ENCODE measurements around the gene SIPA1L3. TPM values are rescaled to one million over a fixed set of nuclear protein-coding genes. Genes with fewer than 3 reads are reported as not detected.

The SIPA1L3 gene
- total and polyA plus RNA-seq, 2 of the 13 experiments (the other 11 are each of a cell fraction or from before 2014, with no cell fraction given) = 5.5 to 7.7 TPM

DNA sequence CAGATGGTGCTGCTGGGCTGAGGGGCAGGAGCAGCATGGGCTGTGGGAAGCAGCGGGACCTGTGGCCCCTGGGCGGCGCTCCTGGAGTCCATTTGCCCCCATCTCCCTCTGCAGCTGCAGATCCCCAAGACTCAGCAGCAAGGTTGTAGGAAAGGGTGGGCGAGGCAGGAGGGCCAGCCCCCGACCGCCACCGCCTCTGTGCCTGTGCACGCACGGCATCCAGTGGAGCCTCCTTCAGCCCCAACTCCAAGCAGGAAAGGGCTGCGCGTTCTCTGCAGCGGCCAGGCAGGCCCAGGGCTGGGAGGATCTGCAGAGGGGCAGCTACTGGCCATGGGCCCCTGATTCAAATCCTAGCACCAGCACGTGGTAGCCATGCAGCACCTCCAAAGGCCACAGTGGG, 296.2 kb downstream of the SIPA1L3 start (continued):
- TF ChIP-seq, protein P1, sequence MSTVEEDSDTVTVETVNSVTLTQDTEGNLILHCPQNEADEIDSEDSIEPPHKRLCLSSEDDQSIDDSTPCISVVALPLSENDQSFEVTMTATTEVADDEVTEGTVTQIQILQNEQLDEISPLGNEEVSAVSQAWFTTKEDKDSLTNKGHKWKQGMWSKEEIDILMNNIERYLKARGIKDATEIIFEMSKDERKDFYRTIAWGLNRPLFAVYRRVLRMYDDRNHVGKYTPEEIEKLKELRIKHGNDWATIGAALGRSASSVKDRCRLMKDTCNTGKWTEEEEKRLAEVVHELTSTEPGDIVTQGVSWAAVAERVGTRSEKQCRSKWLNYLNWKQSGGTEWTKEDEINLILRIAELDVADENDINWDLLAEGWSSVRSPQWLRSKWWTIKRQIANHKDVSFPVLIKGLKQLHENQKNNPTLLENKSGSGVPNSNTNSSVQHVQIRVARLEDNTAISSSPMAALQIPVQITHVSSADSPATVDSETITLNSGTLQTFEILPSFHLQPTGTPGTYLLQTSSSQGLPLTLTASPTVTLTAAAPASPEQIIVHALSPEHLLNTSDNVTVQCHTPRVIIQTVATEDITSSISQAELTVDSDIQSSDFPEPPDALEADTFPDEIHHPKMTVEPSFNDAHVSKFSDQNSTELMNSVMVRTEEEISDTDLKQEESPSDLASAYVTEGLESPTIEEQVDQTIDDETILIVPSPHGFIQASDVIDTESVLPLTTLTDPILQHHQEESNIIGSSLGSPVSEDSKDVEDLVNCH (CRISPR knock-in tag; IDR thresholded peaks at IDR 0.05) = no peak
- TF ChIP-seq ATF7 (IDR thresholded peaks at IDR 0.05) (no peak), ATF7 (CRISPR knock-in tag; IDR thresholded peaks at IDR 0.05) (no peak), MLLT10 (CRISPR knock-in tag; IDR thresholded peaks at IDR 0.05) (no peak), FIP1L1 (IDR thresholded peaks at IDR 0.05; ENCODE audit: borderline replicate concordance, insufficient read depth, low read depth, low read length) (no peak)

DNA sequence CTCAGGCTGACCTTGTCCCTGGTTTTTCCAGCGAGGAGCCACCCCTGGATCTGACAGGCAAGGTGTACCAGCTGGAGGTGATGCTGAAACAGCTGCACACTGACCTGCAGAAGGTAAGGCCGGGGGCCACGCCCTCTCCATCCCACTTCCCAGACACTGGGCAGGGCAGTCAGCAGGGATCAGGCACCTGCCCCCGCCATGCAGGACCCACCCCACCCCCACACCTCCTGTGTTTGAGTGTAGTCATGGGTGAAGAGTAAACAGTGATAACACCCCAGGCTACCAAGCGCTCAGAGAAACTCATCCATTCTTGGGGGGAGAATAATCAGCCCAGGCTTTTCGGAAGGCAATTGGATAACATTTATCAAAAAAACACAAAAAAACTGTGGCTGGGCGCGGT, 297.1 kb downstream of the SIPA1L3 start:
- in situ Hi-C loops (cut with HindIII; ENCODE audit: extremely low pct_ligation_motif_present, low pct_unique_long_range_greater_than_20kb) (no loop called here), intact Hi-C loops (cut with micrococcal nuclease; ENCODE audit: unreplicated experiment) (no loop called here)
- no peaks in the 10 kb centered on the region; a peak in 2 of 5 replicates for H3K36me3 ChIP-seq (replicated peaks in 1 of 2; ENCODE audit: control insufficient read depth in 1 of 2, insufficient read depth in 2 of 2, low read length in 2 of 2)
- no peaks in the 10 kb centered on the region for H3K9me3 ChIP-seq (ENCODE audit: low read length)
- POLR2A ChIA-PET = no interaction called here
- FAIRE-seq = no peak
- CTCF ChIA-PET (ENCODE audit: low intra/inter-chr PET ratio, low total read pairs) = no interaction called here
- no peaks in the 10 kb centered on the region for H3K79me2 ChIP-seq (ENCODE audit: insufficient read depth, low read length)
- WGBS (ENCODE audit: low lambda C conversion rate) = 99% methylated on average over 4 of the region's 8 CpGs
- no peaks in the 10 kb centered on the region for H4K20me1 ChIP-seq (ENCODE audit: insufficient read depth, low read length)
- H3K9ac ChIP-seq (ENCODE audit: insufficient read depth, low read depth, low read length) = no peak overlapping the region
- TF ChIP-seq SKI (IDR thresholded peaks at IDR 0.05; ENCODE audit: partially characterized antibody) (no peak), BATF2 (CRISPR knock-in tag; IDR thresholded peaks at IDR 0.05) (no peak), CHD4 (IDR thresholded peaks at IDR 0.05; ENCODE audit: borderline replicate concordance, low read length) (no peak), ZBTB20 (CRISPR knock-in tag; IDR thresholded peaks at IDR 0.05; ENCODE audit: borderline replicate concordance, low read depth) (no peak), MAFK (conservative IDR thresholded peaks at IDR 0.05 in 1 of 2, IDR thresholded peaks at IDR 0.05 in 1 of 2; ENCODE audit: low read length in 2 of 2) (no peak), KDM3A (CRISPR knock-in tag; IDR thresholded peaks at IDR 0.05; ENCODE audit: low read depth) (no peak), ZNF225 (CRISPR knock-in tag; IDR thresholded peaks at IDR 0.05) (no peak), SIX4 (CRISPR knock-in tag; IDR thresholded peaks at IDR 0.05) (no peak), RARG (CRISPR knock-in tag; IDR thresholded peaks at IDR 0.05; ENCODE audit: low read depth) (no peak), TEAD2 (CRISPR knock-in tag; IDR thresholded peaks at IDR 0.05) (no peak), BORCS8-MEF2B (CRISPR knock-in tag; IDR thresholded peaks at IDR 0.05) (no peak), HOXA3 (CRISPR knock-in tag; IDR thresholded peaks at IDR 0.05) (no peak), ELF1 (CRISPR knock-in tag; IDR thresholded peaks at IDR 0.05) (no peak)
- TF ChIP-seq, protein P2, sequence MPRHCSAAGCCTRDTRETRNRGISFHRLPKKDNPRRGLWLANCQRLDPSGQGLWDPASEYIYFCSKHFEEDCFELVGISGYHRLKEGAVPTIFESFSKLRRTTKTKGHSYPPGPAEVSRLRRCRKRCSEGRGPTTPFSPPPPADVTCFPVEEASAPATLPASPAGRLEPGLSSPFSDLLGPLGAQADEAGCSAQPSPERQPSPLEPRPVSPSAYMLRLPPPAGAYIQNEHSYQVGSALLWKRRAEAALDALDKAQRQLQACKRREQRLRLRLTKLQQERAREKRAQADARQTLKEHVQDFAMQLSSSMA (CRISPR knock-in tag; IDR thresholded peaks at IDR 0.05) = no peak
- no peaks in the 10 kb centered on the region for H3K4me1 ChIP-seq (ENCODE audit: insufficient read depth, low read length)
- no peak overlapping the region for H2AFZ ChIP-seq (ENCODE audit: low read length)
- no peak for ATAC-seq
- BruUV-seq (replicated peaks) = no TSS peak
- no peaks in the 10 kb centered on the region for H3K27me3 ChIP-seq (ENCODE audit: control insufficient read depth in 1 of 2, insufficient read depth in 2 of 2, low read length in 2 of 2)
- H3K4me2 ChIP-seq (ENCODE audit: low read depth, low read length) = no peak overlapping the region
- no peak overlapping the region for H3K4me3 ChIP-seq (replicated peaks in 1 of 3; ENCODE audit: insufficient read depth in 1 of 3, low read depth in 2 of 3, low read length in 3 of 3)
- no peak for DNase-seq (ENCODE audit: low spot score)
- H3K27ac ChIP-seq (ENCODE audit: extremely low read length, insufficient read depth, low read length) = no peak overlapping the region
